Activated CD8-positive, alpha-beta T cell treated with anti-CD3 and anti-CD28 coated beads for 36 hours (primary cell): ENCODE data around the gene PFKL. TPM values are rescaled to one million over a fixed set of nuclear protein-coding genes. Genes with fewer than 3 reads are reported as not detected.

ENCODE experiments used
- ATAC-seq: fragments of 200-7000 bp; cut with Tn5 transposase; one replicate; pipeline ENCODE4 v1.10.0; 2021; ENCODE audit warnings: mild to moderate bottlenecking, moderate library complexity
- CTCF ChIA-PET: fragments of 350-600 bp; sonication (Branson Sonifier 250); formaldehyde crosslinking; loops from one replicate; lab custom pipeline; 2021; ENCODE audit warnings: antibody characterized with exemption; lab: Charles Lee
- POLR2A ChIA-PET: fragments of 350-600 bp; sonication (Branson Sonifier 250); formaldehyde crosslinking; loops from one replicate; lab custom pipeline; 2021; ENCODE audit warnings: antibody characterized with exemption; lab: Charles Lee
- DNase-seq: peaks from one replicate; pipeline ENCODE4 v3.0.0-alpha.2; 2020
- H3K27ac Mint-ChIP-seq: one replicate; pipeline ENCODE4 v1.8.0; 2021; ENCODE audit warnings: mild to moderate bottlenecking, mixed read lengths
- H3K27me3 Mint-ChIP-seq: one replicate; pipeline ENCODE4 v1.8.0; 2021; ENCODE audit warnings: mixed read lengths
- H3K36me3 Mint-ChIP-seq: one replicate; pipeline ENCODE4 v1.8.0; 2021; ENCODE audit warnings: low read depth, mixed read lengths
- H3K4me1 Mint-ChIP-seq: one replicate; pipeline ENCODE4 v1.8.0; 2021; ENCODE audit warnings: low read depth, mixed read lengths
- H3K4me3 Mint-ChIP-seq: one replicate; pipeline ENCODE4 v1.8.0; 2021; ENCODE audit warnings: mild to moderate bottlenecking, moderate library complexity, mixed read lengths
- H3K9me3 Mint-ChIP-seq: one replicate; pipeline ENCODE4 v1.8.0; 2021; ENCODE audit warnings: mixed read lengths
- intact Hi-C: fragments of 100-400 bp; cut with micrococcal nuclease; formaldehyde crosslinking; loops from one replicate; pipeline ENCODE4 v1.10.0; 2022
- total RNA-seq, 2 experiments: library from RNA; stranded (reverse); gene quantifications; one replicate each; pipeline ENCODE4 v1.2.3, GENCODE V29; 2021
- TF ChIP-seq, protein P1 (sequence below): fragments of 200-600 bp; IDR thresholded peaks from one replicate; pipeline ENCODE4 v1.8.0; 2022; ENCODE audit warnings: antibody characterized with exemption, mild to moderate bottlenecking

Gene PFKL
- total RNA-seq, 2 experiments from 2014 or later: 188 to 200 TPM

DNA sequence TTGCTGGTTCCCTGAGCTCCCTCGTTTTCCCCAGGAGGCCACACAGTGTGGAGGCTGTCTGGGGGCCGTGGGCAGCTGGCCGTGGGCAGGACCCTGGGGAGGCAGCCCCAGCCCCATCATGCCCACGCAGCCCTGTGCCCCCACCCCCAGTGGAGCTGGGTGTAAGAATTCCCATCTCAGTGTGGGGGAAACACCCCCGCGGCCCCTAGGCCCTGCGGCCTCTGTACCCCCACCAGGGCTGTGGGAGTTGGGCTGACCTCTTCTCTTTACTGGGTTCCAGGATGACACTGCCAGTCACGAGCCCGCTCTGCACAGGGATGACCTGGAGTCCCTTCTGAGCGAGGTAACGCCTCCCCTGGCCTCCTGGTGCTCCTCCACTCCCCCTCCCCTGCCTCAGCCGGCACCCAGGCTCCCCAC is 3.7 kb upstream of the PFKL start:
- DNase-seq (no peak), ATAC-seq (no peak)
- ChIA-PET POLR2A (interaction anchor here (0.6 kb wide), 1 partner anchor 42 kb away, joined by 3 read pairs; no protein-coding TSS in a partner anchor), CTCF (no interaction called here)
- no peaks in the 10 kb centered on the region for H3K27me3 Mint-ChIP-seq
- H3K4me3 Mint-ChIP-seq: no peak overlapping the region
- TF ChIP-seq, protein P1, sequence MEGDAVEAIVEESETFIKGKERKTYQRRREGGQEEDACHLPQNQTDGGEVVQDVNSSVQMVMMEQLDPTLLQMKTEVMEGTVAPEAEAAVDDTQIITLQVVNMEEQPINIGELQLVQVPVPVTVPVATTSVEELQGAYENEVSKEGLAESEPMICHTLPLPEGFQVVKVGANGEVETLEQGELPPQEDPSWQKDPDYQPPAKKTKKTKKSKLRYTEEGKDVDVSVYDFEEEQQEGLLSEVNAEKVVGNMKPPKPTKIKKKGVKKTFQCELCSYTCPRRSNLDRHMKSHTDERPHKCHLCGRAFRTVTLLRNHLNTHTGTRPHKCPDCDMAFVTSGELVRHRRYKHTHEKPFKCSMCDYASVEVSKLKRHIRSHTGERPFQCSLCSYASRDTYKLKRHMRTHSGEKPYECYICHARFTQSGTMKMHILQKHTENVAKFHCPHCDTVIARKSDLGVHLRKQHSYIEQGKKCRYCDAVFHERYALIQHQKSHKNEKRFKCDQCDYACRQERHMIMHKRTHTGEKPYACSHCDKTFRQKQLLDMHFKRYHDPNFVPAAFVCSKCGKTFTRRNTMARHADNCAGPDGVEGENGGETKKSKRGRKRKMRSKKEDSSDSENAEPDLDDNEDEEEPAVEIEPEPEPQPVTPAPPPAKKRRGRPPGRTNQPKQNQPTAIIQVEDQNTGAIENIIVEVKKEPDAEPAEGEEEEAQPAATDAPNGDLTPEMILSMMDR: no peak
- H3K4me1 Mint-ChIP-seq: peaks cover 31% of the 10 kb centered on the region
- H3K27ac Mint-ChIP-seq: no peak overlapping the region
- no peaks in the 10 kb centered on the region for H3K9me3 Mint-ChIP-seq
- peaks cover 7% of the 10 kb centered on the region for H3K36me3 Mint-ChIP-seq
- intact Hi-C loops: no loop called here

DNA sequence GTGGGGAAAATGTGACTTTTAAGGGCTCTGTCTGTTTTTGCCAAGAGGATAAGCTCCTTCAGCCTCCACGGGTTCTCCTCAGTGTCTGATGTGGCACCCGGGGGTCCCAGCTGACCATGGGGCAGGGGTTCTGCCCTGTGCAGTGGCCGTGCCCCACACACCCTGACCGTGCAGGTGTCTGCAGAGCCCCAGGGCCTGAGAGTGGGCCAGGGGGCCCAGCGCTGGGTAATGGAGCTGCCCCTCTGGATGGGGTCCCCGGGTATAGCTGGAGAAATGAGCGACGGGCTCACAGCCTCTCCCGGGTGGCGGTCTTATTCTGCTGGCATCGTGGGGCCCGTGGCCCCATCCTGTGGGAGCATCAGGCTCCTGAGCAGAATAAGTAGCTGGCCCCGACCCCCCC is 2.9 kb upstream of the PFKL start:
- Mint-ChIP-seq H3K27ac (no peak overlapping the region), H3K9me3 (no peaks in the 10 kb centered on the region), H3K4me1 (peaks cover 37% of the 10 kb centered on the region), H3K4me3 (no peak overlapping the region), H3K36me3 (peaks cover 7% of the 10 kb centered on the region), H3K27me3 (no peaks in the 10 kb centered on the region)
- ChIA-PET POLR2A (interaction anchor here (0.9 to 1.0 kb wide), 2 partner anchors 13 to 234 kb away, joined by 3 read pairs; no protein-coding TSS in a partner anchor), CTCF (interaction anchor here (0.6 to 1.9 kb wide), 4 partner anchors 19 to 250 kb away, joined by 3 to 9 read pairs (median 6); no protein-coding TSS in a partner anchor)
- intact Hi-C loops: no loop called here
- no peak for ATAC-seq
- TF ChIP-seq, protein P1: no peak
- DNase-seq: no peak

DNA sequence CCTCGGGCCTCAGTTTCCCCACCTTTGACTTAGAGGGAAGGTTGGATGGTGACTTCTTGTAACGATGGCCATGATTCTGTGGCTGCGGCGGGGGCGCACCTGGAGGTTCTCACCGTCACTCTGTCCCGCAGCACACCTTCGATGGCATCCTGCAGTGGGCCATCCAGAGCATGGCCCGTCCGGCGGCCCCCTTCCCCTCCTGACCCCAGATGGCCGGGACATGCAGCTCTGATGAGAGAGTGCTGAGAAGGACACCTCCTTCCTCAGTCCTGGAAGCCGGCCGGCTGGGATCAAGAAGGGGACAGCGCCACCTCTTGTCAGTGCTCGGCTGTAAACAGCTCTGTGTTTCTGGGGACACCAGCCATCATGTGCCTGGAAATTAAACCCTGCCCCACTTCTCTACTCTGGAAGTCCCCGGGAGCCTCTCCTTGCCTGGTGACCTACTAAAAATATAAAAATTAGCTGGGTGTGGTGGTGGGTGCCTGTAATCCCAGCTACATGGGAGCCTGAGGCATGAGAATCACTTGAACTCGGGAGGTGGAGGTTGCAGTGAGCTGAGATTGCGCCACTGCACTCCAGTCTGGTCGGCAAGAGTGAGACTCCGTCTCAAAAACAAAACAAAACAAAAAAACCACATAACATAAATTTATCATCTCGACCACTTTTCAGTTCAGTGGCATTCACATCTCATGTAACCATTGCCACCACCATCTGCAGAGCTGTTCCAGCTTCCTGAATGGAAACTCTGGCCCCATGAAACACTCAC is 2.1 kb upstream of the PFKL start:
- DNase-seq (peak; percentile 85), ATAC-seq (peak; percentile 43)
- H3K4me1 Mint-ChIP-seq: peaks cover 45% of the 10 kb centered on the region
- peaks cover 9% of the 10 kb centered on the region for H3K36me3 Mint-ChIP-seq
- peak overlapping the region; percentile 63 for H3K27ac Mint-ChIP-seq
- CTCF ChIA-PET: interaction anchor here (0.7 to 1.9 kb wide), 14 partner anchors 10 to 404 kb away, joined by 3 to 9 read pairs (median 3); no protein-coding TSS in a partner anchor
- peak overlapping the region; percentile 33 for H3K4me3 Mint-ChIP-seq
- TF ChIP-seq, protein P1: peak; percentile 76
- POLR2A ChIA-PET: interaction anchor here (0.9 to 1.2 kb wide), 3 partner anchors 13 to 234 kb away, joined by 3 to 4 read pairs (median 3); no protein-coding TSS in a partner anchor
- intact Hi-C loops: no loop called here
- H3K9me3 Mint-ChIP-seq: no peaks in the 10 kb centered on the region
- H3K27me3 Mint-ChIP-seq: no peaks in the 10 kb centered on the region

DNA sequence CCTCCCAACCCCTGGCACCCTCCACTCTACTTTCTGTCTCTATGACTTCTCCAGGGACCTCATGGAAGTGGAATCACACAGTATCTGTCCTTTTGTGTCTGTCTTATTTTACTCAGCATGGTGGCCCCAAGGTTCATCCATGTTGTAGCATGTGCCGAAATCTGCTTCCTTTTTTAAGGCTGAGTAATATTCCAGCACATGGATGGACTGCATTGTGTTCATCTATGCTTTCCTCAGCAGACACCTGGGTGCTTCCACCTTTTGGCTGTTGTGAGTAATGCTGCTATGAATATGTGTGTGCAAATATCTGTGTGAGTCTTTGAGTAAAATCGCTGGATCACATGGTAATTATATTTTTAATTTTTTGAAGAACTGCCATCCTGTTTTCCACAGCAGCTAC is 1.6 kb upstream of the PFKL start:
- intact Hi-C loops: no loop called here
- peak overlapping the region; percentile 33 for H3K4me3 Mint-ChIP-seq
- ChIA-PET POLR2A (interaction anchor here (1.2 kb wide), 1 partner anchor 57 kb away, joined by 4 read pairs; no protein-coding TSS in a partner anchor), CTCF (interaction anchor here (0.7 to 1.9 kb wide), 14 partner anchors 11 to 405 kb away, joined by 3 to 9 read pairs (median 3); no protein-coding TSS in a partner anchor)
- peak overlapping the region; percentile 63 for H3K27ac Mint-ChIP-seq
- peak; percentile 26 for DNase-seq
- H3K4me1 Mint-ChIP-seq: peaks cover 50% of the 10 kb centered on the region
- TF ChIP-seq, protein P1: no peak
- peaks cover 9% of the 10 kb centered on the region for H3K36me3 Mint-ChIP-seq
- H3K27me3 Mint-ChIP-seq: no peaks in the 10 kb centered on the region
- no peak for ATAC-seq
- no peaks in the 10 kb centered on the region for H3K9me3 Mint-ChIP-seq

DNA sequence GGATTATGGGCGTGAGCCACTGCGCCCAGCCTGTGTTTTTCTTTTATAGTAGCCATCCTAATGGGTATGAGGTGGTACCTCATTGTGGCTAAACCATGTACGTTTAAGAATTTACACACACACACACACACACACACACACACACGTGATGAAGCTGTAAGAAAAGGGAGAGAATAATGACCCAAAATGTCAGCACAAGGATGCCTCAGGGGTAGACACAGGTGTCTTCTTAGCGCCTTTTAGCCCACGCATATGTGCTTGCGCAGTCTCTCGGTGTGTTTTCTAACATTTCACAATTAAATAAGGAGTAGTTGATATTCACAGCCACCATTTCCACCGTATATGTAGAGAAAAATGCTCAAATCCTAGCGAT is 782 bp upstream of the PFKL start:
- intact Hi-C loops: no loop called here
- no peaks in the 10 kb centered on the region for H3K27me3 Mint-ChIP-seq
- H3K4me3 Mint-ChIP-seq: peak overlapping the region; percentile 94
- TF ChIP-seq, protein P1: no peak
- H3K27ac Mint-ChIP-seq: peak overlapping the region; percentile 98
- no peaks in the 10 kb centered on the region for H3K9me3 Mint-ChIP-seq
- CTCF ChIA-PET: interaction anchor here (0.6 to 1.9 kb wide), 4 partner anchors 11 to 324 kb away, joined by 3 to 8 read pairs (median 3); no protein-coding TSS in a partner anchor
- POLR2A ChIA-PET: no interaction called here
- peaks cover 54% of the 10 kb centered on the region for H3K4me1 Mint-ChIP-seq
- peak; percentile 18 for ATAC-seq
- H3K36me3 Mint-ChIP-seq: peaks cover 9% of the 10 kb centered on the region
- DNase-seq: peak; percentile 70
